ENCODE measurements around the gene PKD1.
A peak's percentile ranks its signal among the peaks of the same experiment; 100 is the strongest.

The PKD1 gene

GRCh38 chr16:2070576-2071453 is 64.9 kb downstream of the PKD1 start:
- DNase-seq = no peak

- no peak for DNase-seq
These were observed 69.6 kb downstream of the PKD1 start for GRCh38 chr16:2066139-2066538.

GRCh38 chr16:2064368-2064945 is 71.2 kb downstream of the PKD1 start:
- no peak for DNase-seq

GRCh38 chr16:2063861-2064260 is 71.8 kb downstream of the PKD1 start:
- no peak for DNase-seq

GRCh38 chr16:2062801-2063200 is 72.9 kb downstream of the PKD1 start:
- no peak for DNase-seq

- DNase-seq = no peak
These were observed 74.2 kb downstream of the PKD1 start for GRCh38 chr16:2061526-2061925.

GRCh38 chr16:2061023-2061422 is 74.7 kb downstream of the PKD1 start:
- no peak for DNase-seq

GRCh38 chr16:2060346-2060745 is 75.4 kb downstream of the PKD1 start:
- DNase-seq = no peak

- no peak for DNase-seq
These were observed 76.8 kb downstream of the PKD1 start for GRCh38 chr16:2058872-2059271.

- DNase-seq = no peak
These were observed 77.3 kb downstream of the PKD1 start for GRCh38 chr16:2058420-2058819.

GRCh38 chr16:2057438-2057837 is 78.3 kb downstream of the PKD1 start:
- DNase-seq = no peak

GRCh38 chr16:2056681-2057407 is 78.9 kb downstream of the PKD1 start:
- no peak for DNase-seq

- DNase-seq = no peak
These were observed 79.6 kb downstream of the PKD1 start for GRCh38 chr16:2056077-2056476.

- DNase-seq = no peak
These were observed 81.0 kb downstream of the PKD1 start for GRCh38 chr16:2054543-2055245.

GRCh38 chr16:2053897-2054296 is 81.8 kb downstream of the PKD1 start:
- DNase-seq = no peak

GRCh38 chr16:2053211-2053610 is 82.5 kb downstream of the PKD1 start:
- DNase-seq = no peak

- no peak for DNase-seq
These were observed 87.6 kb downstream of the PKD1 start for GRCh38 chr16:2048116-2048543.

- DNase-seq = peak; percentile 96
These were observed 88.2 kb downstream of the PKD1 start, which contains the start of the genes NTHL1 and TSC2 for GRCh38 chr16:2047330-2048115. TSS of gene NTHL1 (minus strand) at chr16:2047834. CDS start at chr16:2047823, 11 bp downstream. TSS of gene TSC2 (plus strand) at chr16:2047985. CDS start at chr16:2048616, 631 bp downstream.

GRCh38 chr16:2046893-2047329 is 88.8 kb downstream of the PKD1 start:
- DNase-seq = peak; percentile 64

GRCh38 chr16:2045965-2046892 is 89.5 kb downstream of the PKD1 start:
- no peak for DNase-seq

GRCh38 chr16:2044541-2044940 is 91.2 kb downstream of the PKD1 start:
- DNase-seq = no peak

All from activated CD8-positive, alpha-beta memory T cell treated with anti-CD3 and anti-CD28 coated beads for 24 hours (primary cell).